K562 (cell line): Measurements from ENCODE around the gene INTS1. TPM values are rescaled to one million over a fixed set of nuclear protein-coding genes. Genes with fewer than 3 reads are reported as not detected.
A peak's percentile ranks its signal among the peaks of the same experiment; 100 is the strongest.

Source experiments
- ASH1L ChIP-seq: fragments of 450-650 bp; IDR thresholded peaks from 2 replicates; pipeline ENCODE4 v1.6.1; 2018; ENCODE audit warnings: borderline replicate concordance, mild to moderate bottlenecking, low read depth; ENCODE audit not compliant: partially characterized antibody
- DMBX1 ChIP-seq: fragments of 250-450 bp; sonication (Bioruptor Pico); IDR thresholded peaks from 2 replicates; pipeline ENCODE4 v1.8.0; 2022; ENCODE audit warnings: inconsistent platforms, mild to moderate bottlenecking, moderate library complexity, borderline replicate concordance
- E2F6 ChIP-seq, 2 experiments: IDR thresholded peaks; 2 replicates each; pipeline ENCODE4 v1.6.1; 2011; ENCODE audit warnings: borderline replicate concordance in 1 of 2, control low read depth in 1 of 2, low read depth in 1 of 2, low read length in 1 of 2, mild to moderate bottlenecking in 1 of 2, mixed read lengths in 1 of 2, moderate library complexity in 1 of 2; ENCODE audit not compliant: insufficient read depth in 1 of 2, insufficient read length in 1 of 2, poor library complexity in 1 of 2, severe bottlenecking in 1 of 2; ENCODE audit errors: extremely low read depth in 1 of 2
- FOXJ2 ChIP-seq: fragments of 200-800 bp; sonication (Bioruptor generic); IDR thresholded peaks from 2 replicates; pipeline ENCODE4 v1.6.1; 2016; ENCODE audit warnings: missing genetic modification characterization, missing compliant biosample characterization
- GABPB2 ChIP-seq: fragments of 250-450 bp; sonication (Bioruptor Pico); conservative IDR thresholded peaks from 2 replicates; pipeline ENCODE4 v1.5.1; 2021; ENCODE audit warnings: mild to moderate bottlenecking
- GTF2B ChIP-seq: IDR thresholded peaks from 2 replicates; pipeline ENCODE4 v1.6.1; 2011; ENCODE audit not compliant: insufficient read length; ENCODE audit errors: extremely low read depth
- HDAC3 ChIP-seq: fragments of 450-650 bp; IDR thresholded peaks from 2 replicates; pipeline ENCODE4 v1.6.1; 2018; ENCODE audit warnings: borderline replicate concordance, mild to moderate bottlenecking, moderate library complexity; ENCODE audit not compliant: partially characterized antibody
- IRF1 ChIP-seq: sonication (generic); formaldehyde crosslinking; IDR thresholded peaks from 2 replicates; pipeline ENCODE4 v1.8.0; 2022; ENCODE audit warnings: missing genetic modification reagents, mild to moderate bottlenecking, borderline replicate concordance
- KDM4B ChIP-seq, 2 experiments: fragments of 450-650 bp in 1 of 2; sonication (generic) in 1 of 2; IDR thresholded peaks; 2 replicates each; pipeline ENCODE4 v1.6.1; 2016 to 2017; ENCODE audit warnings: borderline replicate concordance in 2 of 2, antibody characterized with exemption in 1 of 2, low read depth in 1 of 2, mild to moderate bottlenecking in 1 of 2
- MAFK ChIP-seq: IDR thresholded peaks from 2 replicates; pipeline ENCODE4 v1.6.1; 2011; ENCODE audit warnings: low read length, improper control_type of control experiment
- MBD2 ChIP-seq: sonication (generic); IDR thresholded peaks from 2 replicates; pipeline ENCODE4 v1.6.1; 2016; ENCODE audit warnings: low read depth, borderline replicate concordance
- MTA2 ChIP-seq: fragments of 450-650 bp; IDR thresholded peaks from 2 replicates; pipeline ENCODE4 v1.6.1; 2016; ENCODE audit warnings: low read depth
- NFRKB ChIP-seq: fragments of 450-650 bp; IDR thresholded peaks from 2 replicates; pipeline ENCODE4 v1.6.1; 2016; ENCODE audit warnings: low read depth
- RAD21 ChIP-seq, 2 experiments: fragments of 250-450 bp in 1 of 2; fragments of 450-650 bp in 1 of 2; sonication (Bioruptor Pico) in 1 of 2; formaldehyde crosslinking in 1 of 2; IDR thresholded peaks in 1 of 2; conservative IDR thresholded peaks in 1 of 2; 2 replicates each; pipeline versions ENCODE4 v1.4.0 to v1.8.0; 2020 to 2022; ENCODE audit warnings: mild to moderate bottlenecking in 2 of 2, moderate library complexity in 1 of 2
- SMC3 ChIP-seq: conservative IDR thresholded peaks from 2 replicates; pipeline ENCODE4 v1.6.1; 2011; ENCODE audit warnings: low read depth, low read length, improper control_type of control experiment; ENCODE audit not compliant: insufficient read depth
- SOX6 ChIP-seq: fragments of 450-650 bp; IDR thresholded peaks from 2 replicates; pipeline ENCODE4 v1.6.1; 2014; ENCODE audit warnings: mild to moderate bottlenecking
- STAT5B ChIP-seq: fragments of 250-450 bp; sonication (Bioruptor Pico); IDR thresholded peaks from 2 replicates; pipeline ENCODE4 v1.8.0; 2021; ENCODE audit warnings: mild to moderate bottlenecking, inconsistent platforms
- XRCC5 ChIP-seq: fragments of 200-400 bp; formaldehyde crosslinking; IDR thresholded peaks from 2 replicates; pipeline ENCODE4 v1.6.1; 2017; ENCODE audit warnings: low read depth, mild to moderate bottlenecking, low read length
- ZBTB34 ChIP-seq: fragments of 250-450 bp; sonication (Bioruptor Pico); IDR thresholded peaks from 2 replicates; pipeline ENCODE4 v1.8.0; 2021; ENCODE audit warnings: mild to moderate bottlenecking, moderate library complexity
- ZEB2 ChIP-seq: fragments of 450-650 bp; IDR thresholded peaks from 2 replicates; pipeline ENCODE4 v1.6.1; 2016
- polyA plus RNA-seq, 8 experiments: library from polyadenylated mRNA; depleted of rRNA in 4 of 8; stranded (reverse) in 5 of 8; unstranded in 3 of 8; fragments of >200 nt; fragmentation: Nextera tagmentation in 2 of 8; fragmentation: Illumina TruSeq in 1 of 8; extraction: Ambion mirVana in 2 of 8; extraction: Trizol in 1 of 8; gene quantifications; 2 replicates each; pipeline versions ENCODE4 v1.2.1 to v1.2.3, GENCODE V29; 2011 to 2014; ENCODE audit warnings: inconsistent platforms in 1 of 8, missing spikeins in 1 of 8
- total RNA-seq, 7 experiments: library from RNA; depleted of rRNA in 6 of 7; stranded (reverse); fragments of >200 nt in 6 of 7; fragmentation: Illumina TruSeq in 2 of 7; extraction: Trizol in 2 of 7; gene quantifications; 2 replicates each; pipeline versions ENCODE4 v1.2.1 to v1.2.3, GENCODE V29; 2011 to 2021; ENCODE audit warnings: low replicate concordance in 1 of 7

The INTS1 gene
- total and polyA plus RNA-seq, 9 of the 15 experiments (the other 6 are each of a cell fraction or from before 2014, with no cell fraction given) = 0.34 to 119 (median 18.5) TPM

- TF ChIP-seq SMC3 = peak; percentile 75
- no peak for TF ChIP-seq KDM4B (IDR thresholded peaks at IDR 0.05; ENCODE audit: borderline replicate concordance in 2 of 2, low read depth in 1 of 2)
- peak; percentile 84; the same call in 1 of the 2 replicates for TF ChIP-seq XRCC5
- TF ChIP-seq SOX6 = no peak
- no peak for TF ChIP-seq MAFK
- no peak for TF ChIP-seq ASH1L
- TF ChIP-seq GTF2B = no peak
- TF ChIP-seq NFRKB = no peak
- TF ChIP-seq IRF1 (CRISPR knock-in tag) = no peak
- 0 out of 2 replicates have a peak, but pooled peaks have one; percentile 9 for TF ChIP-seq MBD2
- TF ChIP-seq ZBTB34 = no peak
- TF ChIP-seq ZEB2 = no peak
- no peak for TF ChIP-seq E2F6 (IDR thresholded peaks at IDR 0.05; ENCODE audit: borderline replicate concordance in 1 of 2, extremely low read depth in 1 of 2, insufficient read depth in 1 of 2, insufficient read length in 1 of 2, low read depth in 1 of 2, low read length in 1 of 2, poor library complexity in 1 of 2, severe bottlenecking in 1 of 2)
- TF ChIP-seq FOXJ2 (tag) = no peak
- no peak for TF ChIP-seq HDAC3
- no peak for TF ChIP-seq STAT5B (CRISPR knock-in tag)
- no peak for TF ChIP-seq MTA2
- peak; percentile 38 to 66 for TF ChIP-seq RAD21 (CRISPR knock-in tag; conservative IDR thresholded peaks at IDR 0.05 in 1 of 2, IDR thresholded peaks at IDR 0.05 in 1 of 2)
- no peak for TF ChIP-seq DMBX1
- TF ChIP-seq GABPB2 = no peak
These were observed 71.6 kb downstream of the INTS1 start (continued) for GRCh38 chr7:1432411-1433082.
